Lung (tissue), 12 donors: ENCODE data around the gene SLC35B2. TPM values are rescaled to one million over a fixed set of nuclear protein-coding genes. Genes with fewer than 3 reads are reported as not detected.

ENCODE experiments used
- ATAC-seq: fragments of 200-7000 bp; cut with Tn5 transposase; one replicate; pipeline ENCODE4 v1.9.1; 2020; ENCODE audit warnings: moderate number of reproducible peaks; ENCODE audit not compliant: insufficient read depth, low FRiP score
- DNase-seq, 3 donors: peaks; one replicate each; pipeline ENCODE4 v3.0.0-alpha.2; 2013 to 2017
- H3K27ac ChIP-seq, 2 donors: one replicate each; pipeline ENCODE4 v1.5.1; 2013; ENCODE audit warnings: mild to moderate bottlenecking in 2 of 2, moderate library complexity in 2 of 2, control low read depth in 1 of 2, inconsistent platforms in 1 of 2, low read depth in 1 of 2, low read length in 1 of 2
- H3K27me3 ChIP-seq, 3 donors: one replicate each; pipeline ENCODE4 v1.5.1; 2013; ENCODE audit warnings: low read length in 2 of 3; ENCODE audit not compliant: control insufficient read depth in 3 of 3, insufficient read depth in 3 of 3
- H3K36me3 ChIP-seq, 4 donors: one replicate each; pipeline ENCODE4 v1.5.1; 2013; ENCODE audit warnings: low read length in 4 of 4, mild to moderate bottlenecking in 1 of 4, moderate library complexity in 1 of 4; ENCODE audit not compliant: control insufficient read depth in 4 of 4, insufficient read depth in 4 of 4
- H3K4me1 ChIP-seq, 5 donors: one replicate each; pipeline ENCODE4 v1.5.1; 2013; ENCODE audit warnings: low read length in 5 of 5, mild to moderate bottlenecking in 2 of 5, moderate library complexity in 1 of 5; ENCODE audit not compliant: control insufficient read depth in 5 of 5, insufficient read depth in 5 of 5
- H3K4me3 ChIP-seq: one replicate; pipeline ENCODE4 v1.5.1; 2013; ENCODE audit warnings: mild to moderate bottlenecking, control low read depth, moderate library complexity
- H3K9ac ChIP-seq, 2 donors: one replicate each; pipeline ENCODE4 v1.5.1; 2013; ENCODE audit warnings: low read length in 2 of 2, control low read depth in 1 of 2; ENCODE audit not compliant: insufficient read depth in 1 of 2
- H3K9me3 ChIP-seq, 4 donors: one replicate each; pipeline ENCODE4 v1.5.1; 2013; ENCODE audit warnings: low read length in 3 of 4, mild to moderate bottlenecking in 1 of 4, moderate library complexity in 1 of 4; ENCODE audit not compliant: control insufficient read depth in 4 of 4, insufficient read depth in 3 of 4
- WGBS, 2 donors: extraction: QIAGEN DNeasy Blood & Tissue Kit; methylation state at CpG; one replicate each; pipeline ENCODE4 v1.1.7; 2013; 5-methylcytosine and 5-hydroxymethylcytosine counted together
- polyA plus RNA-seq, 2 donors: library from polyadenylated mRNA; stranded (reverse); fragments of 200-250 nt; gene quantifications; one replicate each; pipeline ENCODE4 v1.2.1, GENCODE V29; 2013
- total RNA-seq, 2 donors: library from RNA; depleted of rRNA in 1 of 2; stranded (reverse); fragments of >200 nt in 1 of 2; gene quantifications; one replicate each; pipeline ENCODE4 v1.2.1, GENCODE V29; 2014 to 2021
- TF ChIP-seq, protein P1 (sequence below): IDR thresholded peaks from 2 replicates; pipeline ENCODE4 v1.5.1; 2012; ENCODE audit warnings: mild to moderate bottlenecking; ENCODE audit errors: control extremely low read depth, extremely low read depth
- donor health status: control.
- donor health status: control.
- donor health status: Bipolar disorder and iron deficiency.
- donor health status: healthy.
- donor health status: DM: yes; HTN: yes; CAD: no.

Gene SLC35B2
- total and polyA plus RNA-seq, 4 donors = 15.0 to 44.4 (median 34.9) TPM

DNA sequence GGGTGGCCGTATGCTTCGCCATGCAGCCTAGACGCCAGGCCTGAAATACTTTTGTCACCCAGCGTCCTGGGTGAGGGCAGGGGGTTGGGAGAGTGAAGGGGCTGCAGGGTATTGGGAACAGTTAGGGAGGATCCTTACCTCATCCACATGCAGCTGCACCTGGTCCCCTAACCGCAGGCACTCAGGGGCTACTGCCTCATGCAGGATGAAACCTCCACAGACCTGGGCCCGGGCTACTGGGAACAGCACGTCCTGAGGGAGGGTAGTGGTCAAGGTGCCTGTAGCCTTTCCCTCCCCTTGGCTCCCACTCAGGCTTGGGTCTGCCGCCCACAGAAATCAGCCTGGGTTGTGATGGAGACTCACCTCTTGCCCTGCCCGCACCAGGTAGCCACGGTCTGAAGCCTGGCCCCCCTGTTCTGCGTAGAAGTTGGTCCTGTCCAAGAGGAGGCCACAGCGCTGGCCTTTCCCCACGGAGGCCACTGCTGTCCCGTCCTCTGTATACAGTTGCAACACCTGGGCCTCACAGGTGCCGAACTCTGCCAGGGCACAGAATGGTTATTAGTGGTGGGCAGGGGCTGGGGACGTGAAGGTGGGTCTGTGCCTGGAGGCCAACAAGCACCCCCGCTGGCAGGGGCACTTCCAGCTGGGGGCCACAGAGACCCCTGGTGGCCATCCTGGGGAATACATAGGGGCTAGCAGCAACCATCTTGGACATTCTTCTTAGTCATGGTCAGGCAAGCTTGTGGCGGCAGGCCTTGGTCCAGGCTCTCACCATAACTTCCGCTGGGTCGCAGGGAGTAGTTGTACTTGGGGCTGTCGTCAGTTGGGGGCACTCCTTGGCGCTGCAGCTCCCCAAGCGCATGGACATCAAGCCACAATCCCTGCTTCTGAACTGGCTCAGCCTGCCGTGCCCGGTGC, 47.2 kb upstream of the SLC35B2 start:
- H3K4me3 ChIP-seq = no peak overlapping the region
- no peaks in the 10 kb centered on the region for H3K4me1 ChIP-seq
- H3K9me3 ChIP-seq = peaks cover 0 to 2% (median 0%) of the 10 kb centered on the region in 4 donors
- DNase-seq = peak in 1 of 3 donors; percentile 15
- 84 to 85% methylated on average over 25 of the region's 25 CpGs for WGBS, 2 donors
- H3K27me3 ChIP-seq = no peaks in the 10 kb centered on the region
- peak; percentile 48 for ATAC-seq
- no peak overlapping the region for H3K27ac ChIP-seq
- TF ChIP-seq, protein P1, sequence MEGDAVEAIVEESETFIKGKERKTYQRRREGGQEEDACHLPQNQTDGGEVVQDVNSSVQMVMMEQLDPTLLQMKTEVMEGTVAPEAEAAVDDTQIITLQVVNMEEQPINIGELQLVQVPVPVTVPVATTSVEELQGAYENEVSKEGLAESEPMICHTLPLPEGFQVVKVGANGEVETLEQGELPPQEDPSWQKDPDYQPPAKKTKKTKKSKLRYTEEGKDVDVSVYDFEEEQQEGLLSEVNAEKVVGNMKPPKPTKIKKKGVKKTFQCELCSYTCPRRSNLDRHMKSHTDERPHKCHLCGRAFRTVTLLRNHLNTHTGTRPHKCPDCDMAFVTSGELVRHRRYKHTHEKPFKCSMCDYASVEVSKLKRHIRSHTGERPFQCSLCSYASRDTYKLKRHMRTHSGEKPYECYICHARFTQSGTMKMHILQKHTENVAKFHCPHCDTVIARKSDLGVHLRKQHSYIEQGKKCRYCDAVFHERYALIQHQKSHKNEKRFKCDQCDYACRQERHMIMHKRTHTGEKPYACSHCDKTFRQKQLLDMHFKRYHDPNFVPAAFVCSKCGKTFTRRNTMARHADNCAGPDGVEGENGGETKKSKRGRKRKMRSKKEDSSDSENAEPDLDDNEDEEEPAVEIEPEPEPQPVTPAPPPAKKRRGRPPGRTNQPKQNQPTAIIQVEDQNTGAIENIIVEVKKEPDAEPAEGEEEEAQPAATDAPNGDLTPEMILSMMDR = peak; percentile 30
- H3K9ac ChIP-seq = no peak overlapping the region
- peaks cover 0 to 81% (median 50%) of the 10 kb centered on the region in 4 donors for H3K36me3 ChIP-seq

DNA sequence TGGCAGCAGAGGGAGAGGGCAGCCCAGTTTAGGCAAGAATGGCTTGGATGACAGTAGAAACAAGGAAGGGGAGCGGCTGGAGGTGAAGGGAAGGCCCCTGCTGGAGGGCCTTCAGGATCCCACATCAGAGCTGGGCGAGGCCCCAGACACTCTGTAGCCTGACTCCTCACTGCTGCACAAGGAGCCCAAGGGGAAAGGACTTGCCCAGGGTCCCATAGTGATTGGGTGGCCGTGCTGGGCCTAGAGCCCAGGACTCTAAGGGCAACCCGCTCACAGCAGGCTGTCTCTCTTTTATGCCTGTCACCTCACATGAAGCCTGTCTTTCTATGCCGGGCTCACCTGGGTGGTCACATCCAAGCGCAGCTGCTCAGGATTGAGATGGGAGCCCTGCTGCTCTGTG, 46.5 kb upstream of the SLC35B2 start:
- Histone ChIP-seq H3K4me1 (no peaks in the 10 kb centered on the region), H3K9ac (no peak overlapping the region), H3K4me3 (no peak overlapping the region), H3K27me3 (no peaks in the 10 kb centered on the region), H3K27ac (no peak overlapping the region), H3K36me3 (peaks cover 0 to 74% (median 46%) of the 10 kb centered on the region in 4 donors), H3K9me3 (peaks cover 0 to 2% (median 0%) of the 10 kb centered on the region in 4 donors)
- 92 to 94% methylated on average over 6 of the region's 6 CpGs for WGBS, 2 donors
- TF ChIP-seq, protein P1 = no peak
- no peak for ATAC-seq
- no peak for DNase-seq

GRCh38 chr6:44302856-44303255, 45.5 kb upstream of the SLC35B2 start:
- DNase-seq (no peak), ATAC-seq (no peak)
- Histone ChIP-seq H3K36me3 (peaks cover 0 to 70% (median 44%) of the 10 kb centered on the region in 4 donors), H3K4me1 (peaks cover 0 to 2% (median 0%) of the 10 kb centered on the region in 5 donors), H3K27ac (no peak overlapping the region), H3K9me3 (peaks cover 0 to 2% (median 0%) of the 10 kb centered on the region in 4 donors), H3K9ac (no peak overlapping the region), H3K27me3 (peaks cover 0 to 5% (median 0%) of the 10 kb centered on the region in 3 donors), H3K4me3 (no peak overlapping the region)
- 97 to 100% methylated on average over 12 of the region's 12 CpGs for WGBS, 2 donors
- TF ChIP-seq, protein P1 = no peak
